ENCODE measurements around the gene CDH23. TPM values are rescaled to one million over a fixed set of nuclear protein-coding genes. Genes with fewer than 3 reads are reported as not detected.

CDH23 gene
- total RNA-seq, 1 experiment from 2014 or later, result 0.02 TPM

GRCh38 chr10:71579668-71580067, 182.9 kb downstream of the CDH23 start:
- H3K4me1 ChIP-seq, result peaks cover 6% of the 10 kb centered on the region
- no peak overlapping the region for H3K4me3 ChIP-seq
- DNase-seq, result no peak
- H3K27me3 ChIP-seq, result no peaks in the 10 kb centered on the region
- no peak overlapping the region for H3K27ac ChIP-seq
- no peaks in the 10 kb centered on the region for H3K36me3 ChIP-seq
- no peaks in the 10 kb centered on the region for H3K9me3 ChIP-seq (replicated peaks)

- H3K27me3 ChIP-seq, result no peaks in the 10 kb centered on the region
- no peak overlapping the region for H3K4me3 ChIP-seq
- peaks cover 6% of the 10 kb centered on the region for H3K4me1 ChIP-seq
- H3K36me3 ChIP-seq, result no peaks in the 10 kb centered on the region
- no peak for DNase-seq
- no peaks in the 10 kb centered on the region for H3K9me3 ChIP-seq (replicated peaks)
- H3K27ac ChIP-seq, result no peak overlapping the region
Measured at GRCh38 chr10:71580415-71580814, 183.7 kb downstream of the CDH23 start.

GRCh38 chr10:71580926-71581325, 184.2 kb downstream of the CDH23 start:
- H3K4me1 ChIP-seq, result peaks cover 6% of the 10 kb centered on the region
- H3K36me3 ChIP-seq, result no peaks in the 10 kb centered on the region
- no peak overlapping the region for H3K27ac ChIP-seq
- no peaks in the 10 kb centered on the region for H3K27me3 ChIP-seq
- H3K9me3 ChIP-seq (replicated peaks), result no peaks in the 10 kb centered on the region
- DNase-seq, result peak; percentile 54 to 70
- no peak overlapping the region for H3K4me3 ChIP-seq

- peak; percentile 62 to 79 for DNase-seq
- no peaks in the 10 kb centered on the region for H3K9me3 ChIP-seq (replicated peaks)
- H3K4me1 ChIP-seq, result peaks cover 6% of the 10 kb centered on the region
- no peak overlapping the region for H3K27ac ChIP-seq
- H3K4me3 ChIP-seq, result no peak overlapping the region
- H3K27me3 ChIP-seq, result no peaks in the 10 kb centered on the region
- no peaks in the 10 kb centered on the region for H3K36me3 ChIP-seq
Measured at GRCh38 chr10:71581376-71581775, 184.7 kb downstream of the CDH23 start.

GRCh38 chr10:71582019-71582418, 185.3 kb downstream of the CDH23 start:
- H3K27me3 ChIP-seq, result no peaks in the 10 kb centered on the region
- no peaks in the 10 kb centered on the region for H3K36me3 ChIP-seq
- peaks cover 6% of the 10 kb centered on the region for H3K4me1 ChIP-seq
- H3K9me3 ChIP-seq (replicated peaks), result no peaks in the 10 kb centered on the region
- H3K4me3 ChIP-seq, result no peak overlapping the region
- no peak overlapping the region for H3K27ac ChIP-seq
- DNase-seq, result peak; percentile 43 to 68

- H3K36me3 ChIP-seq, result no peaks in the 10 kb centered on the region
- H3K4me3 ChIP-seq, result no peak overlapping the region
- no peaks in the 10 kb centered on the region for H3K27me3 ChIP-seq
- DNase-seq, result no peak
- H3K4me1 ChIP-seq, result peaks cover 6% of the 10 kb centered on the region
- no peak overlapping the region for H3K27ac ChIP-seq
- no peaks in the 10 kb centered on the region for H3K9me3 ChIP-seq (replicated peaks)
Measured at GRCh38 chr10:71582506-71583475, 186.1 kb downstream of the CDH23 start.

- Histone ChIP-seq H3K27me3 (no peaks in the 10 kb centered on the region), H3K36me3 (no peaks in the 10 kb centered on the region), H3K9me3 (replicated peaks) (no peaks in the 10 kb centered on the region), H3K4me1 (peaks cover 6% of the 10 kb centered on the region), H3K4me3 (no peak overlapping the region), H3K27ac (no peak overlapping the region)
- DNase-seq, result no peak
Measured at GRCh38 chr10:71584461-71584860, 187.7 kb downstream of the CDH23 start.

- Histone ChIP-seq H3K9me3 (replicated peaks) (no peaks in the 10 kb centered on the region), H3K4me3 (no peak overlapping the region), H3K4me1 (peaks cover 10% of the 10 kb centered on the region), H3K36me3 (no peaks in the 10 kb centered on the region), H3K27ac (no peak overlapping the region), H3K27me3 (no peaks in the 10 kb centered on the region)
- no peak for DNase-seq
Measured at GRCh38 chr10:71584902-71585563, 188.3 kb downstream of the CDH23 start.

- no peaks in the 10 kb centered on the region for H3K36me3 ChIP-seq
- peaks cover 15% of the 10 kb centered on the region for H3K4me1 ChIP-seq
- H3K9me3 ChIP-seq (replicated peaks), result no peaks in the 10 kb centered on the region
- H3K27ac ChIP-seq, result no peak overlapping the region
- H3K4me3 ChIP-seq, result no peak overlapping the region
- no peak for DNase-seq
- H3K27me3 ChIP-seq, result no peaks in the 10 kb centered on the region
Measured at GRCh38 chr10:71585564-71586290, 189.0 kb downstream of the CDH23 start.

GRCh38 chr10:71587941-71588573, 191.3 kb downstream of the CDH23 start:
- no peaks in the 10 kb centered on the region for H3K27me3 ChIP-seq

GRCh38 chr10:71588685-71589084, 192.0 kb downstream of the CDH23 start:
- H3K4me1 ChIP-seq, result peaks cover 22% of the 10 kb centered on the region
- no peak overlapping the region for H3K27ac ChIP-seq
- no peak for DNase-seq
- H3K4me3 ChIP-seq, result no peak overlapping the region
- H3K9me3 ChIP-seq (replicated peaks), result no peaks in the 10 kb centered on the region
- H3K27me3 ChIP-seq, result no peaks in the 10 kb centered on the region
- no peaks in the 10 kb centered on the region for H3K36me3 ChIP-seq

More at GRCh38 chr10:71587941-71588573, 191.3 kb downstream of the CDH23 start:
- Histone ChIP-seq H3K4me3 (no peak overlapping the region), H3K4me1 (peaks cover 22% of the 10 kb centered on the region), H3K36me3 (no peaks in the 10 kb centered on the region), H3K27ac (no peak overlapping the region), H3K9me3 (replicated peaks) (no peaks in the 10 kb centered on the region)
- DNase-seq, result no peak

GRCh38 chr10:71589617-71590551, 193.2 kb downstream of the CDH23 start:
- Histone ChIP-seq H3K27ac (peak overlapping the region; percentile 87), H3K4me3 (no peak overlapping the region), H3K4me1 (peaks cover 25% of the 10 kb centered on the region), H3K36me3 (no peaks in the 10 kb centered on the region), H3K9me3 (replicated peaks) (no peaks in the 10 kb centered on the region), H3K27me3 (no peaks in the 10 kb centered on the region)
- peak; percentile 38 to 52 for DNase-seq

GRCh38 chr10:71590781-71591350, 194.1 kb downstream of the CDH23 start:
- peak; percentile 95 to 97 for DNase-seq
- Histone ChIP-seq H3K9me3 (replicated peaks) (no peaks in the 10 kb centered on the region), H3K36me3 (no peaks in the 10 kb centered on the region), H3K27ac (peak overlapping the region; percentile 87), H3K4me3 (no peak overlapping the region), H3K27me3 (no peaks in the 10 kb centered on the region), H3K4me1 (peaks cover 27% of the 10 kb centered on the region)
